GM19395 (cell line): Measurements from ENCODE around the gene POMC.
"Not testable (repeated sequence)": the region's sequence is repeated elsewhere in the genome, so short reads cannot be mapped to it uniquely, and the experiment has no call there.

Source experiments
- ATAC-seq: cut with Tn5 transposase; IDR thresholded peaks from one replicate; pipeline ENCODE4 v1.9.1; 2021; ENCODE audit warnings: mild to moderate bottlenecking, moderate library complexity; ENCODE audit not compliant: unreplicated experiment

The POMC gene

DNA sequence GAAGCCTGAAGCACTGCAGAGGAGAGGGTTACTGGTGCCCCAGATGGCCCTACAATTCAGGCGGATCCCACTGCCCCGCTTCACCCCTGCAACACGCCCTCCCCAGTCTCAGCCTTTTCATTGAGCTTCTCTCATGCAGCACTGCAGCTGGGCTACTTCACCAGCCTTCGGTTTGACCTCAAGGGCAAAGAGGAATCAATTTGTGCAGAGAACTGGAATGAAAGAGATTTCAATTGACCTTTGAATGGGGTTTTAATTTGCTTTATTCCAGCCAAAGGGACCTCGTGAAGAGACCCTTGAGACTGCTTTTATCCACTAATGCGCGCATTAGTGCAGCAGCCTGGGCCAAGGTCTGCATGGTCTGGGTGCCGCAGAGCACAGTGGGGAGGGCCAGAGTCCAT lies 8.8 kb upstream of the POMC start:
- ATAC-seq: no peak

DNA sequence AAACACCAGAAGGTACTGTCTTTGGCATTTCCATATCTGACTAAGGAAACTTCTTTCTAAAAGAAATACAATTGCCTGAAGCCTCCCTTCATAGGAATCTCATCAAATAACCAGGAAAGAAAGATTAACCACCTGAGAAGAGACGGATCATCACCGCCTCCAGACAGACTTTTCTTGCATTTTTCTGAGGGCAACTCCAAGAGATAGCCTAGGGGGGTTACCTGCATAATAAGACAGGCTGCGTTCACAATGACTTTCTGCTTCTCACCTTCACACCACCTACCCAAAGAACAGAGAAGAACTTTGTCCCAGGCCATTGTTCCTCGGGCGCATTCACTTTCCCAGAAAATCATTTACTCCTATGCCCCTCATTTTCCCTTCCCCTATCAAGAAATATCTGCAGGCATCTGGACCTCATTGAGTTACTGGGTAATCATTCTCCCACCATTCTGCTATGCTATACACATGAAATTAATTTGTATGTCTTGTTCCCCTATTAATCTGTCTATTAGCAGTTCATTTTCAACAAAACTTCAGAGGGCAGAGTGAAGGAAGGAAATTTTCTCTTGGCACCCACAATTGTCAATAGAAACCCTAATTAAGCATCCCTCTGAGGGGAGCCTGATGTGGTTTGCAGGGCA lies 8.3 kb upstream of the POMC start:
- no peak for ATAC-seq

DNA sequence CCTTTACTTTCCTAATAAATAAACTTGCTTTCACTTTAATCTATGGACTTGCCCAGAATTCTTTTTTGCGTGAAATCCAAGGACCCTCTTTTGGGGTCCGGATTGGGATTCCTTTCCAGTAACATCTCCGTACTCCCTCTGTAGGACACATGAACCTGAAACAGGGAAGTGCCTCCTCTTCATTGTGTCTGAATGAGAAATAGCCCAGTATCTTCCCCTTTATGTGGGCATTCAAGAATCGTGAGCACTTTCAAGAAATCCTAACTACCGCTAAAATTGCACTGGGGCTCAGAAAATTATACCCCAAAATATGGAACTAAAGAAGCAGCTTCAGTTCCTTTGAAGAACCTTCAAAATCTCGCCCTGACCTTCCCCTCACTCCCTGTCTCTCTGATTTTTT lies 7.8 kb upstream of the POMC start:
- ATAC-seq: no peak

GRCh38 chr2:25174192-25174861 lies 5.9 kb upstream of the POMC start:
- no peak for ATAC-seq

- ATAC-seq: no peak
Observed at GRCh38 chr2:25173719-25174118, 5.3 kb upstream of the POMC start.

DNA sequence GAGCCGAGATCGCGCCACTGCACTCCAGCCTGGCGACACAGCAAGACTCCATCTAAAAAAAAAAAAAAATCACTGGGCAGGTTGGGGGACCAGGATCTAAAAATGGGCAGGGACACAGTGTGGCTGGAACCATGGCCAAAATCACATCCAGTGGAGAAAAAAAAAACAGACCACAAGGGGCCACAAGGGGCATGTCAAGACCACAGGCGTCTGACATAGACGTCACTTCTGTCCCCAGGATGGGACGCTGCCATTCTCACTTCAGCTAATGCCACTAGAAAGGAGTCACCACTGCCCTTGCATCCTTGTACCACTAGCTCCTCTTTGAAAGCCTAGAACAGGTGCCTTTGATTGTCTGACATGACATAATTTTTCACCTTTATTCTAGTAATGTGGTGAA lies 2.5 kb upstream of the POMC start:
- ATAC-seq: no peak

DNA sequence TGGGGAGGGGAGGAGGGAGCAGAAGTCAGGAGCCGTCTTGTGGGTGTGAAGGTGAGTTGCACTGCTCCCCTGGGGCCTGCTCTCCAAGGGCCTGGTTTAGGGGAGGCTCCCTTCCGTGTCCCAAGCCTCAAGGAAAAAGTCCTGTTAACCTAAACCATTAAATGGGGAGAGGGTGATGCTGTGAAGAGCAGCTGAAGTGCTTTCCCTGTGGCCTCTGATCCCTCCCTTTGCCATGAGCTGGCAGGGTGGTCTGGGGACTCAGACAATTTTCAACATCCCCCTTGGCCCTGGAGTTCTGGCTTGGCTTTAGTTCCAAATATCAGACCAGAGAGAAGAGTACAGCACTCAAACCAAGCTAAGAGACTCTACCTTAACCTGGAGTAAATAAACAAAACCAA lies 692 bp upstream of the POMC start:
- ATAC-seq: no peak

- ATAC-seq: peak; percentile 58
Observed at GRCh38 chr2:25165992-25166875, 2.1 kb downstream of the POMC start.

GRCh38 chr2:25164561-25164960 lies 3.8 kb downstream of the POMC start:
- ATAC-seq: no peak

DNA sequence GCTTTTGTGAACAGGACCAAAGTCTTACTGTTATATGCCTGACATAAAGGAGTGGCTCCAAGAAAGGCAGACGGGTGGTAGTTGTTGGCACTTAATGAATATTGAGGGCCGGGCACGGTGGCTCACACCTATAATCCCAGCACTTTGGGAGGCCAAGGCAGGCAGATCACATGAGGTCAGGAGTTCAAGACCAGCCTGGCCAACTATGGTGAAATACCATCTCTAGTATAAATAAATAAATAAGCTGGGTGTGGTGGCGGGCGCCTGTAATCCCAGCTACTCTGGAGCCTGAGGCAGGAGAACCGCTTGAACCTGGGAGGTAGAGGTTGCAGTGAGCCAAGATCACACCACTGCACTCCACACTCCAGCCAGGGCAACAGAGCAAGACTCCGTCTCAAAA lies 6.3 kb downstream of the POMC start:
- ATAC-seq: not testable (repeated sequence)

DNA sequence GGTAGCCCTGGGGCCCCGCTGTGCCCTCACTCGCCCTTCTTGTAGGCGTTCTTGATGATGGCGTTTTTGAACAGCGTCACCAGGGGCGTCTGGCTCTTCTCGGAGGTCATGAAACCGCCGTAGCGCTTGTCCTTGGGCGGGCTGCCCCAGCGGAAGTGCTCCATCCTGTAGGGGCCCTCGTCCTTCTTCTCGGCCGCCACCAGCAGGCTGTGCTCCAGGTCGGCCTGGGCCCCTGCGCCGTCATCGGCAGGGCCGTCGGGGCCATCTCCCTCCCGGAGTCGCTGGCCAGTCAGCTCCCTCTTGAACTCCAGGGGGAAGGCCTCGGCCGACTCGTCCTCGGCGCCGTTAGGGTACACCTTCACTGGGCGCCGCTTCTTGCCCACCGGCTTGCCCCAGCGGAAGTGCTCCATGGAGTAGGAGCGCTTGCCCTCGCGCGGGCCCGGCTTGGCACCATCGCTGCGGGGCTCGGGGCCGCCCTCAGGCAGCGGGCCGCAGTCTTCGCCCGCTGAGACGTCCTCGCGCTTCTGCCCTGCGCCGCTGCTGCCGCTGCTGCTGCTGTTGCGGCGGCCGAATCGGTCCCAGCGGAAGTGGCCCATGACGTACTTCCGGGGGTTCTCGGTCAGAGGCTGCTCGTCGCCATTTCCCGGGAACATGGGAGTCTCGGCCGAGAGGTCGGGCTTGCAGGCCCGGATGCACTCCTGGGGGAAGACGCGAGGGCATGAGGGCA lies 7.2 kb downstream of the POMC start:
- ATAC-seq: no peak

- no peak for ATAC-seq
Observed at GRCh38 chr2:25160376-25160775, 8.0 kb downstream of the POMC start.

GRCh38 chr2:25159949-25160348 lies 8.4 kb downstream of the POMC start:
- ATAC-seq: no peak

DNA sequence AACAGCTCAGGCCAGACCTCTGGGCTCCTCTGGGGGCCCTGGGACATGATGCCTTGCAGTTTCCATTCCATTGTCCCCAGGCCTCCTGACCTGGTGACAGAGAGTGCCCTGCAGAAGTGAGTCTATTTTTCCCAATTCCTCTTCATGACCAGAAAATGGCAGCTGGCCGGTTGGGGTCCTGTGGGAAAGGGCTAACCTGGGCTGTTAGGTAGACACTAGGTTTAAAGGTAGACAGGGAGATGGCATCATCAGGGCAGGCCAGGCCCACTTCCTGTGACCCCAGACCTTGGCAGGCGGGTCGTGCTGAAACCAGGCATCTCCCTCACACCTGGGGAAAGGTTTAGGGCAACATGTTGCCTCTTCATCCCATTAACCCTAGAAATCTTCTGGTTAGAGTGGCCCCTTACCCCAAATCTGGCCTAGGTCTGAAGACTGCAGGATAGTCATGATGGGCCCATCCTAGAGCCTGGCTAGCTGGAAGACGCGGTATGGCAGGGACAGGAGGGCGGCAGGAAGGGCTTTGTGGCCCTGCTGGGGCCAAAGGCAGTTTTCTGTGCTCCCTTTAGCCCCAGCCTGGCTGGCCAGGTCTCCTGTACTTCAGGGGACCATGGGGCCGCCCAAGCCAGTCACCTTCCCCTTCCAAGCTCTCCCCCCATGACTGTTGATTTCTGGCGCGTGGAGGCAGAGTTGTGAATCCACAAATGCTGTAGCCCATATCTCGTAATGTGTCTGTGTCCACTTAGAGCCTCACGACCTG lies 10.1 kb downstream of the POMC start:
- ATAC-seq: no peak

- no peak for ATAC-seq
Observed at GRCh38 chr2:25155401-25155800, 13.0 kb downstream of the POMC start.

DNA sequence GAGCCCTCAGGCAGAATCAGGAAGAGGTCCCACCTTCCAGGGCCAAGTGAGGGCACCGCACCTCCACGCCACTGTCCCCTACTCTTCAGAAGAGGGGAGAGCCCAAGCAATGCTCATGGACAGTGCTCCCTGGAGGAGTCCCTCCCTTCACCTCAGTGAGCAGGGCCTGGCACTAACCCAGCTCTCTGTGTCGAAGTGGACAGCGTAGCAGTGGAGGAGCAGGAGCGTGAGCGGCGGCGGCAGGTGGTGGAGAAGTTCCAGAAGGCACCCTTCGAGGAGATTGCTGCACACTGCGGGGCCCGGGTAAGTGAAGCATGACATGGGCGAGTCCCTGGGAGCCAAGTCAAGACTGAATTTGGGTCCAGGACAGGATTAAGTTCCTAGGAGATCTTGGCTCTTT lies 16.7 kb downstream of the POMC start:
- no peak for ATAC-seq

GRCh38 chr2:25150993-25151392 lies 17.4 kb downstream of the POMC start:
- not testable (repeated sequence) for ATAC-seq

DNA sequence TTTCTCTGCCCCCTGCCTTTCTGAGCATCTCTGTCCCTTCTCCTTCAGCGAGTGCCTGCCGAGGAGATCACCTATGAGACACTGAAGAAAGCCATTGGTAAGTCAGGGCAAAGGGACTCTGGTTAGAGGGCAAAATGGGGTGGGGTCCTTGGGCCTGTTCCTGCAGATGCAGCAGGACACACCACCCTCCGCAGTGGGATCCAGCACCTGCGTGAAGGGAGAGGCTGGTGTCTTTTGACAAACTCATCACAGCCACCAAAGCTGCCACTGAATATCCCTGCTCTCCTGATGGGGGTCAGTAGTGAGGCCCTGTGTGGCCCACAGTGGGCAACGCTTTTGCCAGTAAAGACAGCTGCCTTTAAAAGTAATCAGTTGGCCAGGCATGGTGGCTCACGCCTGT lies 18.7 kb downstream of the POMC start:
- ATAC-seq: no peak

- no peak for ATAC-seq
Observed at GRCh38 chr2:25146896-25147295, 21.5 kb downstream of the POMC start.

- ATAC-seq: no peak
Observed at GRCh38 chr2:25145803-25146202, 22.6 kb downstream of the POMC start.

GRCh38 chr2:25141120-25141519 lies 27.3 kb downstream of the POMC start:
- no peak for ATAC-seq
